Dedifferentiated amniotic fluid mesenchymal stem cell (primary cell): ENCODE results near the gene EPB41L2.
"Not testable (repeated sequence)": the region's sequence is repeated elsewhere in the genome, so short reads cannot be mapped to it uniquely, and the experiment has no call there.

Experiments
- DNase-seq: peaks from one replicate; pipeline ENCODE4 v3.0.0-alpha.2; 2016; ENCODE audit errors: extremely low spot score

EPB41L2 gene

DNA sequence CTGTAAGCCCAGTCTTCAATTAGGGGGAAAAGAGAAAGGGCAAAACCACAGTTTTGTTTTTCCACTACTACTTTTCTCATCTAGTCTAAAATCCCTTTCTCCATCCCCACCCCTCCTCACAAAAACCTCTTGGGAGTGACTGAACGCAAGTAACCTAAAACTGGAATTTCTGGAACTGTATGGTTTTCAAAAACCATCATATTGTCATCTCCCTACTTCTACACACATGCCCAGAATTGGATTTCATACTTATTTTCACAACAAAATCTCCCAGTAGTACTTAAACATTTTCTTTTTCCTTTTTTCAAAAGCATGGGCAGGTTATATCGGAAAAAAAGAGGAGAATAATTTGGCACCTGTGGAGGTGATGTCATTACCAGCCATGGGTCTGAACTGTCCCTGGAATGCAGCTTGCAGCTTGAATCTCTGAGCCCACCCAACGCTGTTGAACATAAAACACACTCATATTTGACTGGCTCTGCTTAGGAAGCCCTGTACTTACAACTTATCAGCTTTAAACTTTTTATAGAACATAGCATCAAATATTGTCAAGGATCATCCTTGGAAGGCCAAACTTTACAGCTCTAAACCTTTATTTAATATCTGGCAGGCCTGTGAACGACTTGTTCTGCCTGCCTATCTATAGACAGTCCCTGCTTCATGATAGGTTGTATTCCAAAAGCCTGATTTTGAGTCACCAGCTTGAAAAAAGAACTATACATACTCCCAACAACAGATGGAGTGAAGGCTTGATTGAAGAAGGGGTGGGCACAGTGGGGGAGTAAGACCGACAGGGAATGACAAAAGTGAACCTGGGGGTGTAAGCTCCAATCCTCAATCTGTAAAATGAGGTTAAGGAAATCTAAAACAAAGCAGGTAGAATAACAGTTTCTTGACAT is 59.3 kb downstream of the EPB41L2 start:
- no peak for DNase-seq

DNA sequence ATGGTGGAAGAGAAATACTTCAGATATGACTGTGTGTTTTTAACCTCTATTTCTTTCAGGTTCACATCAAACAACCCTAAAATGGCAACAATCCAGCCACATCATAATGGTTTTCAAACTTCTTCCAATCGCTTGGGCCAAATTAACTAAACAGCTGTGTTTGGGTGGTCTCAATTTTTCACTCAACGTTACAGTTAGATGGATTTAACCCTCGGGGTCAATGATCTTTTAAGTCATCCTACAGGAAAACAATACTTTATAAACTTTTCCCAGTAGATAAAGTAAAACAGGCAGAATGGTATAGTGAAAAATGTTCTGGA is 60.4 kb downstream of the EPB41L2 start:
- no peak for DNase-seq

DNA sequence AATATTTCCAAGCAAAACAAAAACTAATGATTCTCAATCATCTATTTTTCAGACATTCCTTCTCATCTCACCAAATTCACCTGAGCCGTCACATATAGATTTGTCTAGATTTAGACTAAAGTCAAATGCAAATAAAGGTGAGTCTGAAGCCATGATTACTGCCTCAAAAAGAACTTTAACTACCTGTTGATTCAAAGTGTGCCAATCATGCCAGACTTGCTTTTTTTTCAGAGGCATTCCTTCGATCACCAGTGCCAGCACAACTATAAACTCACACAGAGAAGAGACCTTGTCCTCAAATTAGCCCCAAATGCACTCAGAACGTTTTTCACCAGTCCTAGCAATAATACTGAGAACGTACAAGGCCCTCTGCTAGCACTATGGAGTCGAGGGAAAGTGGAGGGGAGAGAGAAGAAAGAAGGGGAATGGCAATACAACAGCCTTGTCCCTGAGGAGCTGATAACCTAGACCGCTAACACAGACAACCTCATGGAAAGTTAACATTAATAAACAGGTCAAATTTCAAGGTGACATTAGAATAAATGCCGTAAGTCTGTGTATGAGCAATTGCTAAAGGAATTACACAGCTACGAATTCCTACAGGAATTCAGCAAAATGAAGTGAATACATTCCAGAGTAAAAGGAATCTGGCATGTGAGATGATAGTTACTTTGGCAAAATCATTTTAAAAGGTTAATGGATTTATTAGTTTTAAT is 60.9 kb downstream of the EPB41L2 start:
- DNase-seq, result no peak

DNA sequence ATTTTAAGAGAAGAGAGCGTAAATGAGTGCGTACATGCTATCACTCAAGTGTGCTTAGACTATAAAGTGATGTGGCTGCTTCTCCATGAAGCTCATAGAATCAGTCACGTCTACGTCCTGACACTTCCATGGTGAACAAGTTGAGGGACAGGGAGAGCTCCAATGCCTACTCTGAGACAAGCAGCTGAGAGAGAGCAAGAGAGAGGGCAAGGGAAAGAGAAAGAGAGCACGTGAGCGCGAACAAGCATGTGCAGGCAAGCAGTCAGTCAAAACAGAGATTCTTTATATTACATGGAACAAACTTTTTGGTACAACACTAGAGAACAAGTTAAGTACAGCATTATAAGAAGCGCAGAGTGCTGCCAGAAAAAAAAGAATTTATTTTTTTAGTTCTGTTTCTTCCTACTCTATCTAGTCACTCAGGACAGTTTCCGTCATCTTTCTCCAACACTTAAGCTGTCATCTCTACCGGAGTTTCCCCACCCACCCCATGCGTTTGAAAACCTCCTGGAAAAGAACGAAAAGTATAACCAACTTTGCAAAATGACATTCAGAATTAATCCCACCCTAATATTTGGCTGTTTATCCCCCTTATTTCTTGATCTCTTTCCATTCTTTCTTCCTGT is 61.8 kb downstream of the EPB41L2 start:
- DNase-seq, result no peak

DNA sequence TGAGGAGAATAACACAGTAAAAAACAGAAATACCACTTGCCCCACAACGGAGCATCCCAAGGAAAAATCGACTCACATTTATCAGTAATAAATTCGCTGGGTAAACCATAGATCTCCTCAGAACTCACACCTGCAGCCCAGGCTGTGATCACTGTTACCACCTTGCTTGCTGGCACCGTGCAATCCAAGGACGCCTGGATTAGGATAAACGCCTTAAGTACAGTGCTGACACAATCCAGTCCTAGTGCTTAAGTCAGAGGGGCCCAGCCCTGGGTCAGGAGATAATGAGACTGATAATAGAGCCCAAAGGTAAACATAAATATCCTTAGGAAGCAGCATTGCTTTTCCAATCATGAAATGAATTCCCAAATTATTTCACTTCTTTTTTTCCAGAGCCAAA is 62.5 kb downstream of the EPB41L2 start:
- no peak for DNase-seq

DNA sequence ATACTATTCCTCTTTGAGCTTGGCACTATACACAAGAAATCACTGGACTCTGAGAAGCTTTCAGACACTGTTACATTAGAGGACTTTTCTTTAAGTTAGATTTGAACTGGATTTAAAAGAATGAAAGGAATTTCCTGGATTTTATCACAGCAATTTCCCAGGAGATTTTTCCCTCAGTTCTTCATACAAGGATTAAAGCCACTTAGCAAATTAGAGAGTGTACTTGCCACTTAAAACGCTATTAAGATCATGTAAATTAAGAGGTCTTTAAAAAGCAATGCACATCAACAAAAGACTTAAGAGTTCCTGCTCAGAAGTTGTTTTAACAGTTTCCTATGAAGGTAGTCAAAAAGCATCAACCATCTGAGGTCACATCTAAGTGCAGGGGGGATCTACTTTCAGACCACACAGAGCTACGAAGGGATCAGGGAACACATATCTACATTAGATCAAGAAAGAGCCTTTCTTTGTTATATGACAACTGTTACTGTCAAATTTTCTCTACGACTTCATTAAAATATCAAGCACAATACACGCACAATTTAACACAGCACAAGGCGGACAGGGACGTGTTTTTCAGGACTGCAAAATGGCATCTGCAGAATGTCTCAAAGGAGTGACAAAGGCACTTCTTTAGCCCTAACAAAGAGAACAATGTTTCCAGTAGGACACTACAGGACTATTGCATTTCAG is 65.8 kb downstream of the EPB41L2 start:
- peak; percentile 53 for DNase-seq

DNA sequence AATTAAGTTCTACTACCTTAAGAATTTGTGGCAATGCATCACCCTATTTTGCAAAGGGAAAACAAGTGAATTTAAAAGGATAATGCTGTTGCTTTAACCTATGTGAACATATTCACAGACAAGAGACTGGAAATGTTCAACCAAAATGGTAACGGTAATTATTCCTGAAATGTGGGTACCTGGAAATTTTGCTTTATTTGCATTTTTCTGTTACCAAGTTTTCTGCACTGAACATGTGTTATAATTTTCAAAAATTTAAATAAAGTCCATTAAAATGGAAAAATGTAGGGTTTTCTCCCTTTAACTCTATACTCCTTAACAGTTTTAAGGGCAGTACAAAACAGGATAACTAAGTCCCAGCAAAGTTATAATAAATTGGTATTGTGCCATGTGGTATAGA is 66.4 kb downstream of the EPB41L2 start:
- no peak for DNase-seq

DNA sequence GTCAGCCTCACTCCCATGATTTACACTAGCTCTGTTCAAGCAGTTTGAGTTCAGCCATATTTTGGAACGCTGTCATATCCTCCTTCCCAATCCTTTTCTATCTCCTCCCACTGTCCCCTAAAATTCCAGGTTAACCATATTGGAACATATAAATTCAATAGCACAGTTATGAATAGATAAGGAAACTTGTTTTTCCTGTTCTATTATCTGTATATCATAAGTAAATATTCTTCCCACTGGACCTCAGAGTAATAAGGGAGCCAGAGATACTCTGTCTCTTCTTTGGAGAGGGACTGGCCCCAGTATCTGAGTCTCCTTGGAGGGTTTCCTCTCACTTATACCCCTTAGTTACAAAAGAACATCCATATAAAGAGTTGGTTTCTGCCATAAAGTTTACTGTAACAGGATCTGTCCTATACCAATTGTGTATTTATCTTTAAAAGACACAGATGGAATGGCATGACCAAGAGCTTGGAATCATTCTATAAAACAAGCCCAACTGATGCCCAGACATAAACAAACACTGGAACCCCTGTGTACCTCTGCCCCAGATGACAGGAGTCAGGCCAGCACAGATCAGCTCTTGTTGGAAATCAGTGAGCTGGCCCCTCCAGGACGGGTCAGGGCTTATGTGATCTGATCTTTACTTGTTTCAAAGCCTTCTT is 67.1 kb downstream of the EPB41L2 start:
- no peak for DNase-seq

DNA sequence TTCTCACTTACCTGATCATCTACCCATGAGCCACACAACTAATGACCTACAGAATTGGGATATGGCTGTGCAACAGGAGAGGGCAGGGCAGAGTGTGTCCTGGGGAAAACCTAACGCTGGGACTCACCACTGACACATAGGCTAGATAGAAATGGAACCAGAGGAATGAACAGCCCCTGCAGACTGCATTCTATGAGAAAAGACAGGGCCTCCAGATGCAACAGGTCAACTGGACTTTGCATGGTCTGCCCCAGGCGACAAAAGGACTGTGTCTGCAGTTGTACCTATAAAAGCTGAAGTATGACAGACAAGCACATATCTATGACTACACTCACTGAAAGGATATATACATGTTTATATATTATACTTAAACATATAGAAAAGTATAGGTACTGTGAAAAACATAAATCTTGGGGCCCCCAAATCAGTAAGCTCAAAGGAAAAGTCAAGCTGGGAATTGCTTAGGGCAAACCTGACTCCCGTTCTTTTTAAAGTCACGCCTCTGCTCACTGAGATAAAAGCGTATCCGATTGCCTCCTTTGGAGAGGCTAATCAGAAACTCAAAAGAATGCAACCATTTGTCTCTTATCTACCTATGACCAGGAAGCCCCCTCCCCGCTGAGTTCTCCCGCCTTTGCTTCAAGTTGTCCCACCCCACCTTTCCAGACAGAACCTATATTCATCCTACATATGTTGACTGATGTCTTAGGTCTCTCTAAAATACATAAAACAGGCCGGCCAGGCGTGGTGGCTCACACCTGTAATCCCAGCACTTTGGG is 68.5 kb downstream of the EPB41L2 start:
- no peak for DNase-seq

DNA sequence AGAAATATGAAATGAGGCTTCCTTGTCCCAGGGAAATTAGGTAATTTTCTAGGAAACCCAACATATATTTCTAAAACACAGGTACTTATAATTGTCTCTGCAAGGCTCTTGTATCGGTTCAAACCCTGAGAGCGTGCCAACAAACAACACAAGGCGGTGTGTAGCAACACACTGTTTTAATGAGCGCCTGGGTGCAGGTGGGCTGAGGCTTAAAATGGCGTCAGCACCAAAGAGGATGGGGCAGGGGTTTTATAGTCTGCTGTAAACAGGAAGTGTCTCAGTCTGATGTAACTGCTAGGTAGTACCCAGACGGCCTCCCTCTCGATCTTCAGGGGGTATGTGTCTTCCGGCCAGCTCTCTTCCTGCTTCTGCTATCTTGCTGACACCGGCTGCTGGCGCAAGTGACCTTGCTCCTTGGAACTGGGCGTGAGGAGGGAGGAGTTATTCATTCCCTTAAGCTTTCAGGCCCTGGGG is 69.7 kb downstream of the EPB41L2 start:
- DNase-seq, result no peak

DNA sequence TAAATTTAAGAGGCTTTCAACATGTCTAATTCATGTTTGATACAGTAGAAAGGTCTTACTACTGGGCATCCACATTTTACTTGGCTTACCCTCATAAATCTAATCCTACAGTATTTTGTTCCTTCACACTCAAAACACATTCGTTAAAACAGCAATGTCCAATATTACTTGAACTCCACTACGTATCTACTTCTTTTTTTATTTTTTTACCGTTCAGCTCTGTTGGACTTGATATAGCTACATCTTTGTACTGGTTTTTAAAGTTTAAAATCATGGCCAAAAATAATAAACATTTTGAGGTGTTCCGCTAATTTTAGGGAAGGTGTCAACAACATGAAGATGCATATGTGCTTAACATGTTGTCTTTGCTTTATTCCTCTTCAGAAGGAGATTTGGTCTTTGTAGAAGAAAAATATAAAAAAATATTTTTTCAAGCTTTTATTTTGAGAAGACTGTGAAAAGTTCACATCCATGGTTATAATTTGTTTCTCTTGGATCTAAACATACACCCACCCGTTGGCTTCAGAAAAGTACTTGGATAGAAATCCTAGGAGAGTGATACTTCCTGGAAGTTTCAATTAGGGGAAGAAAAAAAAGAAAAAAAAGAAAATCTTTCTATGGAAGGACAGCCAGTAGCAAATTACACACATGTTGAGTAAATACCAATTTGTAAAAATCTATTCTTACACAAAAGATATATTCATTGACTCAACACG is 71.5 kb downstream of the EPB41L2 start:
- DNase-seq, result no peak

DNA sequence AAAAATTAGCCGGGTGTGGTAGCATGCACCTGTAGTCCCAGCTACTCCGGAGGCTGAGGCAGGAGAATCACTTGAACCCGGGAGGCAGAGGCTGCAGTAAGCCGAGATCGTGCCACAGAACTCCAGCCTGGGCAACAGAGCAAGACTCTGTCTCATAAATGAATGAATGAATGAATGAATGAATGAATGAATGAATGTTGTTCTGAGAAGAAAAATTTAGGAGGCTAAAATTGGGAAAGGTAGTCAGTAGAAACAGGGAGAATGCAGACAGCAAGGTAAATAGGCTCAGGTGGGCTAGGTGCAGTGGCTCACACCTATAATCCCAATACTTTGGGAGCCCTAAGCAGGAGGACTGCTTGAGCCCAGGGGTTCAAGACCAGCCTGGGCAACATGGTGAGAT is 75.5 kb downstream of the EPB41L2 start:
- not testable (repeated sequence) for DNase-seq

DNA sequence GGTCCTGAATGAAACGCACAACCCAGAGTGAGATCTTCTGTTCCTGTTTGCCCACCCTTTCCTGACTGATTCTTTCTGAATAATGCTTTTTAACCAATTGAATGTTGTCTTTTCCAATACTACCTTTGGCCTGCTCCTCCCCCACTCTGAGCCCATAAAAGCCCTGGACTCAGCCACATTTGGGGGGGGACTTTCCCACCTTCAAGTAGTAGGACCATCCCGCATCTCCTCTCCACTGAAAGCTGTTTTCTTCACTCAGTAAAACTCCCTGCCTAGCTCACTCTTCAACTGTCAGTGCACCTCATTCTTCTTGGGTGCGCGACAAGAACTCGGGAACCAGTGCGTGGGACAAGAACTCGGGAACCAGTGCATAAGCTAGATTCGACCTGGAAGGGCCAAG is 77.9 kb downstream of the EPB41L2 start:
- no peak for DNase-seq

DNA sequence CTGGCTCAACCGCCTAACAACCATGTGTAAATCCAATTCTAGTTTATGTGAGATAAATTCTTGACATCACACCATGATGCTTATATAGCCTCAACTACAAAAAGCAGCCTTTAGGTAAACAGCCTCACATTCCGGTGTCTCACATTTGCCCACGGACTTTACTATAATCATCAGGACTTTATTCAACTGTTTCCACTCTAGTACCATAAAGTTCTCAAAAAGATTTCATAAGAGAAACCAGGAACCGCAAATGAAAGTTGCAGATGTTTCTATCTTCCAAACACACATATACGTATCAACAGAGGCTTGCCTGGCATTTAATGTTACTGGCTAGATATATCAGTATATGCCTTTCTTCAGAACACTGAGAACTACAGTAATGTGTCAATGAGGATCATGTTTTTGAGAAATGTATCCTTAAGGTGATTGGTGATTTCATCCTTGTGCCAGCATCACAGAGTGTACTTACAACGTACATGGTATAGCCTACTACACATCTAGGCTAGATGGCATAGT is 80.0 kb downstream of the EPB41L2 start:
- DNase-seq, result no peak

DNA sequence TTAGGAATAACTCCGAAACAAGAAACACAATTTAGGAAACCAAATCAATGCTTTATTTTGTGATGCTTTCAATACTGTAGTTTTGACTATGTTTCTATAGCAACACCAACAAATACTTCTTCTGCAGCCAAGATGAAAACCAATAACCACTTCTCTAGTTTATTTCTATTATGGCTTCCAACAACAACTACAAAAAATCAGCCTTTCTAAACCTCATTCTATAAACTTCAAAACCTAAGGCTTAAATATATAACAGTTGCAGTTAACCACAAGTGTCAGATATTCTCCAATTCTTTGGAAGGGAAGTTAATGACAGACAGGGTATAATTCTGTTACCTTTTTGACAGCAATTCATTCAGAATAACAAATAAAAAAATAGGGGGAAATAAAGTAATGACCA is 80.9 kb downstream of the EPB41L2 start:
- no peak for DNase-seq

DNA sequence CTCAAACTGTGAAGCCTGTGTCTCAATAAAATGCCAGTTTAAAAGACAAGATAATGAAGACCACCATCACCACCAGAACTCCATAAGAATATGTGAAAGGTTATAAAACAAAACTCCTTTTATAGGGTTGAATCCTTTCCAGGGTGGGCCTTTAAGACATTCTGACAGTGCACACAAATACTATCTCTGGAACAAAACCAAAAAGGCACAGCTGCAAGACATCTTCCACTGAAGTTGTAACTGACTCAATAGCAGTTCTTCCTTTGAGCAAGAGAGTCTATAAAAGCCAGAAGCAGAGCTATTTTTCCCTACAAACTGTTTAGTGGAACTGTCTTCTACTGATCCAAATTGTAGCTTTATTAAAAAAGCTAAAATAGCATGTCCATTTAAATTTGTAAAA is 81.6 kb downstream of the EPB41L2 start:
- peak; percentile 42 for DNase-seq

DNA sequence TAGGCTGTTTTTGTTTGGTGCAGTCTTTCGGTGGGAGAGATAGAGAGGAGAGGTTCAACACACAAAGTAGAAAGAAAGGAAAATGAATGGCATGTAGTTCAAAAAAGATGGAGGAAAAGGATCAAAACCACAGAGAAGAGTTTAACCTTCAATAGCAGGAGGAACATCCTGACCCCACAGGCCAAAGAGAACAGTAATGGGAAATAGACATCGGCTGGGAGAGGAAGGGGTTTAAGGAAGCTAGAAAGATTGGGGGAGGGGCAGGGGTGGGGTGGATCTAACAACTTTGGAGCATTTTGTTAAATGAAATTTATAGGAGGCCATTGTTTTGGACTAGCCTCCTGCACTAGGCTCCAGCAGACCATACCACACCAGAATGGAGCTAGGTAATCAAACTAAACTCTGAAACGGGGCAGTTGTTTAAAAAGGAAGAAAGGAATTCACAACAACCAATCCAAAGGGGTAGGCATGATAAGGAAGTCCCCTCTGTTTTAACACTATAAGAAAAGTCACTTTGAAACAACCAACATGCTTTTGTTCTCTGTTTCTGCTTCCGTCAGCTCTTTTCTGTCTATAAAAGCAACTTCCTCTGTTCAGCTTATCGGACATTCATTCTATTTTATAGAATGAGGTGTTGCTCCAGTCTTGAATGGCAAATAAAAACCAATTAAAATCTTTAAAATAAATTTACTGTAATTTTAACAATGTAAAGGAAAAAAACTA is 82.6 kb downstream of the EPB41L2 start:
- no peak for DNase-seq

DNA sequence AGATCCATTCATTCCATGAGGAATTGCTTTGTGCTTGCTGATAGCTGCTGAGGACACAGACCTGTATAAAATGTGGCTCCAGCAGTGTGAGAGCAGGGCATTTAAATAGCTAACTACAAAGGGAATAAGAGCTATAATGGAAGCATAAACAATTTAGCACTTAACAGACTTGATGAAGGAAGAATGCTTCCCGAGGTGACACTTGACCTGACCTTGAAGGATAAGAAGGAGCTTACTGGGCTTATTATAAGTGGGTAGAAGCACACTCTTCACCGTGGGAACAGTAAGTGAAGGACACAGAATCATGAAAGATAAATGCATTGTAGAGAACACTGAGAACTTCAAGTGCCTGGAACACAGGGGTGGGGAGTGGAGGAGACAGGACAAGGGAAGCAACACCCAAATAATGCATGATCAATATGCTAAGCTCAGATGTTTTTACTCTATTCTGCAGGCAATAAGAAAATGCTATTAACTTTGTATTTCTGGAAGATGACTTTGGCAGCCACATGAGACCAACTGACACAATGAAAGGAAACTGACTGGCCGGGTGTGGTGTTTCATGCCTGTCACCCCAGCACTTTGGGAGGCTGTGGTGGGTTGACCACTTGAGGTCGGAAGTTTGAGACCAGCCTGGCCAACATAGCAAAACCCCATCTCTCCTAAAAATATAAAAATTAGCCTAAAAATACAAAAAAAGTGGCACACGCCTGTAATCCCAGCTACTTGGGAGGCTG is 84.2 kb downstream of the EPB41L2 start:
- DNase-seq, result no peak

DNA sequence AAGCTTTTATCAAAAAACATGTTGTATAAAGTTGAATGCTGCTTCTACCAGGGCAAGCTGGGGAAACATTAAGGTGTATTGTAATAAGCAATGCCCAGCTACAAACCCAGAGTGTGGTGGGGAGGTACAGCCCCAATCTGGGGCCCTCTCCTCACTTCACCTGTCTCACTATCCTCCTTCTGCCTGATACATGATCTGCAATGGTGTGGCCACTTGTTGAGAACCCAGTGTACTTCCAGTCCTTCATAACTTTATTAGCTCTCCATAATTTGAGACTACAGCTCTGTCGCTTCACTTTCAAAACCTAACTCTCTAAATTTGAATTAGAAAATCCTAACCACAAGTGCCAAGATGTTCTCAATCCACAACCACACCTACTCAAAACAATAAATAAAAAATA is 84.9 kb downstream of the EPB41L2 start:
- no peak for DNase-seq
